ENCODE data around the gene BCKDHA. TPM values are rescaled to one million over a fixed set of nuclear protein-coding genes. Genes with fewer than 3 reads are reported as not detected.

Gene BCKDHA
- total and polyA plus RNA-seq, 12 donors = 19.5 to 74.6 (median 42.5) TPM

- 88 to 94% methylated on average over 7 of the region's 7 CpGs for WGBS, 2 donors
- no peak for ATAC-seq
- H3K4me1 ChIP-seq = peaks cover 2 to 38% (median 15%) of the 10 kb centered on the region in 9 donors
- peak overlapping the region in 1 of 10 donors; percentile 30 for H3K27ac ChIP-seq
- peaks cover 0 to 52% (median 14%) of the 10 kb centered on the region in 9 donors for H3K36me3 ChIP-seq
- no peaks in the 10 kb centered on the region for H3K27me3 ChIP-seq
- H3K4me3 ChIP-seq = no peak overlapping the region
- no peaks in the 10 kb centered on the region for H3K9me3 ChIP-seq
- TF ChIP-seq CTCF (IDR thresholded peaks at IDR 0.05) = no peak
- intact Hi-C loops (cut with DNase I) = loop anchor here in 5 of 10 donors (2.0 to 10.0 kb wide), 6 partner anchors 41 to 233 kb away; partner anchors contain the start of genes BCKDHA (in 3 of the 5), EXOSC5 (in 3 of the 5), CCDC97 (in 1 of the 5) and TGFB1 (in 1 of the 5)
- DNase-seq = no peak
Measured at GRCh38 chr19:41437944-41438574, 40.4 kb downstream of the BCKDHA start.

- no peaks in the 10 kb centered on the region for H3K9me3 ChIP-seq
- H3K4me3 ChIP-seq = peak within 1 kb of the TSS; percentile 54 to 83 (median 74)
- ATAC-seq (peak; percentile 95 to 99 (median 98)), DNase-seq (peak; percentile 93 to 97)
- H3K27ac ChIP-seq = peak within 1 kb of the TSS; percentile 83 to 97 (median 96)
- 1% methylated on average over 40 of the region's 40 CpGs for WGBS, 2 donors
- H3K36me3 ChIP-seq = peaks cover 0 to 36% (median 14%) of the 10 kb centered on the region in 9 donors
- H3K27me3 ChIP-seq = peaks cover 0 to 6% (median 0%) of the 10 kb centered on the region in 7 donors
- H3K4me1 ChIP-seq = peaks cover 0 to 31% (median 15%) of the 10 kb centered on the region in 9 donors
- intact Hi-C loops (cut with DNase I) = loop anchor here in 6 of 10 donors (2.0 to 10.0 kb wide), 7 partner anchors 42 to 235 kb away; partner anchors contain the start of genes BCKDHA (in 4 of the 6), EXOSC5 (in 4 of the 6), TGFB1 (in 2 of the 6) and CCDC97 (in 1 of the 6)
- peak in 8 of 9 donors; percentile 46 to 74 (median 58) for TF ChIP-seq CTCF (IDR thresholded peaks at IDR 0.05)
Measured at GRCh38 chr19:41439441-41440222, 42.0 kb downstream of the BCKDHA start, which contains the start of gene DMAC2. DMAC2 (minus strand) TSS chr19:41439912; CDS start chr19:41439899, 13 bp downstream.

GRCh38 chr19:41441321-41441945 lies 43.8 kb downstream of the BCKDHA start:
- ATAC-seq = no peak
- intact Hi-C loops (cut with DNase I) = loop anchor here in 2 of 10 donors (5.0 kb wide), 2 partner anchors 44 to 89 kb away; partner anchors contain the start of genes BCKDHA (in 1 of the 2), EXOSC5 (in 1 of the 2) and TGFB1 (in 1 of the 2)
- TF ChIP-seq CTCF (IDR thresholded peaks at IDR 0.05) = no peak

More at GRCh38 chr19:41441321-41441945, 43.8 kb downstream of the BCKDHA start:
- Histone ChIP-seq H3K4me3 (no peak overlapping the region), H3K9me3 (no peaks in the 10 kb centered on the region), H3K27me3 (peaks cover 0 to 16% (median 0%) of the 10 kb centered on the region in 7 donors), H3K27ac (no peak overlapping the region), H3K4me1 (peaks cover 0 to 31% (median 15%) of the 10 kb centered on the region in 9 donors), H3K36me3 (peaks cover 0 to 19% (median 7%) of the 10 kb centered on the region in 9 donors)
- DNase-seq = no peak
- 84 to 88% methylated on average over 15 of the region's 15 CpGs for WGBS, 2 donors

Measured in heart right ventricle (tissue), 16 donors.